Amniotic epithelial cell (primary cell): Measurements from ENCODE around the gene NCEH1.
"Not testable (repeated sequence)": the region's sequence is repeated elsewhere in the genome, so short reads cannot be mapped to it uniquely, and the experiment has no call there.

Source experiments
- DNase-seq: peaks from one replicate; pipeline ENCODE4 v3.0.0-alpha.2; 2010; ENCODE audit warnings: low read depth

NCEH1 gene

DNA sequence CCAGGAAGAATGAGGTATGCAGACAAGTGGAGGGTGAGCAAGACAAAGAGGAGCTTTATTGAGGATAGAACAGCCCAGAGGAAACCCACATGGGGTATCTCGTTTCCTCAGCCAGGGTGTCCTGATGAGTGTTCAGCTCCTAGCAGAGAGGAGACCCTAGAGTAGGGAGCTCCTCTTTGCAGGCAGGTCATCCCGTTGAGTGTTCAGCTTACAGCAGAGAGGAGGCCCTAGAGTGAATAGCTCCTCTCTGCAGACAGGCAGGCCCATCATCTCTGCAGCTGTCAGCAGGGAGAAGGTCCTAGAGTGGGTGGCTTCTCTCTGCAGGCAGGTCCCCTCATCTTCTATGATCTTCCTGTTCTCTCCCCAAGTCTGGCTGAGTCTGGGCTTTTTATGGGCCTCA is 97.0 kb downstream of the NCEH1 start:
- DNase-seq = no peak

DNA sequence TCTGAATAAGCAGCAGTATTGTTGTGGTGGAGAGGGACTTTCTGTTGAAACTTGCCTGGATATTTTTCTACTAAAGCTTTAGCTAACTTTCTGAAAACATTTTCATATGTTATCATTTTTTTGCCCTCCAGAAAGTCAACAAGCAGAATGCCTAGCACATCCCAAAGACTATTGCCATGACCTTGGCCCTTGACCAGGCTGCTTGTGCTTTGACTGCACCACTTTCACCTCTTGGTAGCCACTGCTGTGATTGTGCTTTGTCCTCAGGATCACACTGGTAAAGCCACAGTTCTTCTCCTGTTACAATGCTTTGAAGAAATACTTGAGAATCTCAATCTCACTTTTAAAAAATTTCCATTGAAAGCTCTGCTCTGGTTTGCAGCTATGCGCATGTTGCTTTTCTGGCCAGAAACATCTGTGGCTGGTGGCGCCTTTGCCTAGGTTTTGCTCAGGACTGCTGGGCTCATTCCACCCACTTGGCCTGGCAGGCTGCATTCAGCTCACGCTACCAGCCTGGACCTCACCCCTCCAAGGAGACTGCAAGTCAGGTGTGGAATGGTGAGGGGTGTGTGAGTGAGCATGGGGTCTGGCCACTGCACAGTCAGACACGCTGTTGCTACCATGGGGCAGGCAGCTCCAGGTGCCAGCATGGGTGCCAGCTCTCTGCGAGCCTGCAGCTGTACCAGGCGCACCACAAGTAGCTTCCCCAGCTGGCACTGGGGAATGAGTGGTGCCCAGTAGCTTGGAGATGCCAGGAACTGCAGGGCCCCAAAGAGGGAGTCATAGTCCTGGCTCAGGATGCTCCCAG is 97.8 kb downstream of the NCEH1 start:
- DNase-seq = no peak

DNA sequence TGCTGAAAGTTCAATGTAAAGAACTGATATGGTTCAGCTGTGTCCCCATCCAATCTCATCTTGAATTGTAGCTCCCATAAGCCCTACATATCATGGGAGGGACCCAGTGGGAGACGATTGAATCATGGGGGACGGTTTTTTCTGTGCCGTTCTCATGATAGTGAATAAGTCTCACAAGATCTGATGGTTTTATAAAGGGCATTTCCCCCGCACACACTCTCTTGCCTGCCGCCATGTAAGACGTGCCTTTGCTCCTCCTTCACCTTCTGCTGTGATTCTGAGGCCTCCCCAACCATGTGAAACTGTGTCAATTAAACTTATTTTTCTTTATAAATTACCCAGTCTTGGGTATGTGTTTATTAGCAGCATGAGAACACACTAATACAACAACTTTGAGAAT is 101.1 kb downstream of the NCEH1 start:
- no peak for DNase-seq

DNA sequence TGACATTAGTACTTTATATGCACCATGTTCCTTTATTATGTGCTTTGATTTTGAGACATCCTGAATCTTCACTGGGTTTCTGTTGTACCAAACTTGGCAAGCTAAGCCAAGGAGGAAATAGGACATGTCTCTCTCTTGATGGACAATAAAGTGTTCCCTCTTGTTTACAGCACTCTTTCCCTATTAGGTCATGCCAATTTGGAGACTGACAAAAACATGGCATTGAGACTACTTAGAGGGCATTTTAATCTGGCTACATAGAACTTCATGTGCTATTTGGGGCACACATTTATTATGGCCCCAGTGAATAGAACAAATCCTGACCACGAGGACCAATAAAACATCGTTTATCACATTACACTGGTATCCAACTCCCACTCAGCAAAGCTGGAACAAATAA is 102.3 kb downstream of the NCEH1 start:
- DNase-seq = peak; percentile 33

DNA sequence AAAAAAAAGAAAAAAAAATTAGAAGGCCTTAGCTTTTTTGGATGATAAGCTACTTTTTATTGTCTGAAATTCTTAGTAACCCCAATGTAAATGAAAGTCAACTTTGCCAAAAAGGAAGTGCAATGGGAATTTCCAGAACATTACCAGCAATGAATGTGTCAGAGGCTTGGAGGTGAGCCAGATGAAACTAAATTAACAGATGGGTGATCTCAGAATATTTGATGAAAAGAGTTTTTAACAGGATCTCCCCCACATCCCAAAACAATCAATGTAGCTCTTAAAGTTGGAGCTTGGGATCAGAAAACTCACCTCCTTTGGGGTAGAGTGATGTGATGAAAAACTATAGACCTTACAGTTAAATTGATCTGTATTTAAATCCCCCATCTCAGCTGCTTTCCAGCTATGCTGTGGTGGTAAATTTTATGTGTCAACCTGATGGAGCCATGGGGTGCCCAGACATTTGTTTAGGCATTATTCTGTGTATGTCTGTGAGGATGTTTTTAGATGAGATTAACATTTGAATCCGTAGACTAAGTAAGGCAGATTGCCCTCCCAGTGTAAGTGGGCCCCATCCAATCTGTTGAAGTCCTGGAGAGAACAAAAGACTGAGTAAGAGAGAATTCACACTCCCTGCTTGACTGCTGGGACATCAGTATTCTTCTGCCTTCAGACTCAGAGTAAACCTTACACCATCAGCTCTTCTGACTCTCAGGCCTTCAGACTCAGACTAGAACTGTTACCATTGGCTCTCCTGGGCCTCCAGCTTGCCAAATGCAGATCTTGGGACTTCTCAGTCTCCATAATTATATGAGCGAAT is 103.4 kb downstream of the NCEH1 start:
- peak; percentile 71 for DNase-seq

DNA sequence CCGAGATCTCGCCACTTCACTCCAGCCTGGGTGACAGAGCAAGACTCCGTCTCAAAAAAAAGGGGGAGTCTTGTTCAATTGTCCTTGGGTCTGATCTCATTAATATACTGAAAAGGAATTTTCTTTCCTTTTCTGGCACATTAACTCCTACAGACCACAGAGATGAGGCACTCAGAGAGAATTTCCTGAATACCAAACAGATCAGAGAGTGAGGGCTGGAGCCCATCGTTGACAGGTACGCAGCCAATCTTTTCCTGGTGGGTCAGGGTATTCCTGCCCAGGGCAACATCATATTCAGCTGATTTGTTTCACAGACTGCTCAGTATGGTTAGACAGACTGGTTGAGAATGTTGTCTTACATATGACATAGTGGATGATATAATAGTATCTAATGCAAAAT is 104.8 kb downstream of the NCEH1 start:
- DNase-seq = peak; percentile 92

DNA sequence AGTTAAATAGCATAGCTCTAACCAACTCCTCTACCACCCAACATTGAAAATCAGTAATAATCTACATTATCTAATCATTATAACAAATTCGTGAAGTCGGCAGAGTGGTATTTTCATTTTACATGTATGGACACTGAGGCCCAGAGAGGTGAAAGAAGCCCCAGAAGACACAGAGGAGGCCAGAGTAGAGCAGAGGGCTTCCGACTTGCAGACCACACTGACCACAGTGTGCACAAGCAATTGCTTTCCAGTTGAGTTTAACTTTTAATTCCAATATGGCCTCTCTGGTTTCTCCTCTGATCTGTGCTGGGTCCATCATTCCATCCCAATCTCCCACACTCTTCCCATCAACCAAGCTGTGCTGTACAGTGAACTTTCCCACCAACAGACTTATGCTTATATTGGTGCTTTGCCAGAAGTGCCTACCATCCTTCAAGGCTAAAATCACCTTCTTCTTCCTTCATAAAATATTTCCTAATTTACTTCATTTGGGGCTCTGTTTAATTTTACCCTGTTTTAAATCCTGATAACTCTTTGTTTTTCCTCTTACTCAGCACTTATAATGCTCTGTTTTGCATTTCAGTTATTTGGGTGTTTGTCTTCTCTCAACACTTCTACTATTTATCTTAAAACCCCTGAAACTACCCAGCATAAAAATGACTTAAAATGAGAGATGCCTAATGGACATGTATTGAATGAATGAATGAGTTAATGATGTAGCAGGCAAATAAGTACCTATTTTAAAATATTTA is 105.8 kb downstream of the NCEH1 start:
- DNase-seq = peak; percentile 34

DNA sequence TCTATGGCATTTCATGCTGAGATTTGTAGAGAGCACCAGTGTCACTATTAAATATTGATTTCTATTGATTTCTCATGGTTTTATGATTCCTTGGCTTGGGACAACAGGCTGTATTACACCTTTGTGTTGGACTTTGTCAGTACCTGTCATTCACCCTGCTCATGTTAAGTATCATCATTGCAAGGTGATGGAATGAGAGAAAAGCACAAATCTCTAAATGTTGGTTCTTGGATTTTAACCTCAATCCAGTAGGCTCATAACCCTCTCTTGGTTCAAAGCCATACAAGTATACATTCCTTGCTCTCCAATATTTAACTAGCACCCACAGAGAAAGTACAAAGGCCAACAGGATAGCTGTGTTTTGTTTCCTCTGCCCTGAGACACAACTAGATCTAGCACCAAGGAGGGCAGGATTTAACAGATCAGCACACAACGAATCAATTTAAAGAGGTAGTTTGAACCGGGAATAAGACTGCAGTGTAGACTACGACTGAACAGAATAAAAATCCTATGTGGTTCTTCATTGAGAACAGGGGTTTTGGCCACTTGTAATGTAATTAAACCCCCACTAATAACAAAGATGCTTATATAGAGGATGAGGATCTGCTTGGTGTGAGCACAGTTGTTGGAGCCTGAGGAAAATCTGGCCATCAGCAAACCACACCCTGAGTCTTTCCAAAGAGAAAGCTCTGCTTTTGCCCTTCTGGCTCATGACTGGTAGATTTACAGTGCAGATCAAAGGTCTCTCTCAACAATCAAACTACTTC is 109.6 kb downstream of the NCEH1 start:
- no peak for DNase-seq

DNA sequence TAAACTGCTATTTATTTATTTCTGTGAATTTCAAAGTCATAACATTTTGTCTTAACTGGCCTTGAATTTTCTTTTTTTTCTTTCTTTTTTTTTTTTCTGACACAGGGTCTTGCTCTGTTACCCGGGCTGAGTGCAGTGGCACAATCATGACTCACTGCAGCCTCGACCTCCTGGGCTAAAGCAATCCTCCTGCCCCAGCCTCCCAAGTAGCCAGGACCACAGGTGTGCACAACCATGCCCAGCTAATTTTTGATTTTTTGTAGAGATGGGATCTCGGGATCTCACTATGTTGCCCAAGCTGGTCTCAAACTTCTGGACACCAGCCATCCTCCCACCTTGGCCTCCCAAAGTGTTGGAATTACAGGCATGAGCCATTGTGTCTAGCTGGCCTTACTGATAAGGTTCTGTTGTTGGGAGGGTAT is 110.2 kb downstream of the NCEH1 start:
- no peak for DNase-seq

DNA sequence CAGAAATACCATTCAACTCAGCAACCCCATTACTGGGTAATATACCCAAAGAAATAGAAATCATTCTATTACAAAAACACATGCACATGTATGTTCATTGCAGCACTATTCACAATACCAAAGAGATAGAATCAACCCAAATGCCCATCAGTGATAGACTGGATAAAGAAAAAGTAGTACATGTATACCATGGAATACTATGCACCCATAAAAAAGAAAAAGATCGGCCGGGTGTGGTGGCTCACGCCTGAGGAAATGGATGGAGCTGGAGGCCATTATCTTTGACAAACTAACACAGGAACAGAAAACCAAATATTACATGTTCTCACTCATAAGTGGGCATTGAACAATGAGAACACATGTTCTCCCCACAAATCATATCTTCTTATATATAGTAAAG is 112.0 kb downstream of the NCEH1 start:
- no peak for DNase-seq

DNA sequence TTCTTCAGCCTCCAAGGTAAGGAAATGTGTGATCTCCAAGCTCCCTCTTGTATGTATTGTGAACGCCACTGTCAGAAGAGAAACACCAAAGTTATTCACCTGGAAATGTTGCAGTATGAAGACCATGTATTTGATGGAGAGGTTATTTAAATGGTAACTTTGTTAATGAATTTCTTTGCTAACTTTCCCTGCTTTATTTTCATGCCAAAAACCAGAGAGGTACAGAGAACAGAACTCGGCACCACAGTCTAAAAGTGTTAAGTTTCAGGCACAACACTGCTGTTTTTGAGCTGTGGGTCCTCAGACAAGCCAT is 114.5 kb downstream of the NCEH1 start:
- DNase-seq = no peak

DNA sequence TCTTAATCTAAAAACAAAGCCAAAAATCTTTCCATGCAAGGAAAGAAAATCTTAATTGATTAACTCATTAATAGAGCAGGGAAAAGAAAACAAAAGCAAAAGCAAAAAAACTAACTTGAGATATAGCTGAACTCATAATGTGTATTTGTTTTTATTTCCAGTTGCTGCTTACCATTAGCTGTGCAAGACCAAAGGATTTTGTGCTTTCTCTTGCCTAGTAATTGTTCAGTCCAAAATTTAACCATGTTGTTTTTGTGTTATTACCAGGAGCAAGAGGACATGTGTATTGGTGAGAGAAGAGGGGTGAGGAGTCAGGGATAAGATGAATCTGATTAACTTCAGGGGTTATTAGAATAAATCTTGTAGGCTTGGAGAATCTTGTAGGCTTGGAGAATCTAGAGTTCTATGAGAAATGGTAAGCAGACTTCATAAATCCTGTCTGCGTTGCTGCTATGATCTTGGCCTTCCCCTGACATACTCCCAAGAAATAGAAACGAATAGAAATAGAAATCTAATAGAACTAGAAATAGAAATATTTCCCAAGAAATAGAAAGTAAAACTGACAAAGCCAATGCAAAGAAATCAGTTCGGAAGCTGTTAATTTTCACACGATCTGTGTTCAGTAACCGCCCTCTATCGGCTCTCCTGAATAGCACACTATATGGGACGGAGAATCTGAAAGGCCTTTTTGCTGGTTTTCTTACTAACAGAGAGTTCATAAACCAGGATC is 115.0 kb downstream of the NCEH1 start:
- DNase-seq = peak; percentile 69

DNA sequence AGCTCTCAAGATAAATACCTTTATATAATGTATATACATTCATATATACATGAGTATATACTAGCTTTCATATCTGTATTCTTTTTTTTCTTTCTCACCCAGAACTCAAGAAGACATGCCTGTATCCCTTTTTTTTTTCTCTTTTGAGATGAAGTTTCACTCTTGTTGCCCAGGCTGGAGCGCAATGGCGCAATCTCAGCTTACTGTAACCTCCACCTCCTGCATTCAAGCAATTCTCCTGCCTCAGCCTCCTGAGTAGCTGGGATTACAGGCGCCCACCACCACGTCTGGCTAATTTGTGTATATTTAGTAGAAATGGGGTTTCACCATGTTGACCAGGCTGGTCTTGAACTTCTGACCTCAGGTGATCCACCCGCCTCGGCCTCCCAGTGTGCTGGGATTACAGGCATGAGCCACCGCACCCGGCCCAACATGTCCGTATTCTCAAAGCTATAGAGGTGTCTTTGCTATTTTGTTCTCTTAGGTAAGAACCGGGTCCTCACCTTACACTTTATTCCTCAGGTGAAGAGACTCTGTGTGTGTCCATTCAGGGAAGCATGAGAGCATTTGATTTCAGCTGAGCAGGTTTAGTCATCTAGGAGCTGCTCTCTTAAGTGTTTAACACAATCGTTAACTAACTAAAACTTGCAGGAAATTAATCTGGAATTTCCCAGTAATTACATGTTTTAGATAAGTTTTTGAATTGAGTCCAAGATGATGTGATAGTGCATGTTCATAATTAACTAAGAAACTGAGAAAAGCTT is 115.8 kb downstream of the NCEH1 start:
- DNase-seq = not testable (repeated sequence)

DNA sequence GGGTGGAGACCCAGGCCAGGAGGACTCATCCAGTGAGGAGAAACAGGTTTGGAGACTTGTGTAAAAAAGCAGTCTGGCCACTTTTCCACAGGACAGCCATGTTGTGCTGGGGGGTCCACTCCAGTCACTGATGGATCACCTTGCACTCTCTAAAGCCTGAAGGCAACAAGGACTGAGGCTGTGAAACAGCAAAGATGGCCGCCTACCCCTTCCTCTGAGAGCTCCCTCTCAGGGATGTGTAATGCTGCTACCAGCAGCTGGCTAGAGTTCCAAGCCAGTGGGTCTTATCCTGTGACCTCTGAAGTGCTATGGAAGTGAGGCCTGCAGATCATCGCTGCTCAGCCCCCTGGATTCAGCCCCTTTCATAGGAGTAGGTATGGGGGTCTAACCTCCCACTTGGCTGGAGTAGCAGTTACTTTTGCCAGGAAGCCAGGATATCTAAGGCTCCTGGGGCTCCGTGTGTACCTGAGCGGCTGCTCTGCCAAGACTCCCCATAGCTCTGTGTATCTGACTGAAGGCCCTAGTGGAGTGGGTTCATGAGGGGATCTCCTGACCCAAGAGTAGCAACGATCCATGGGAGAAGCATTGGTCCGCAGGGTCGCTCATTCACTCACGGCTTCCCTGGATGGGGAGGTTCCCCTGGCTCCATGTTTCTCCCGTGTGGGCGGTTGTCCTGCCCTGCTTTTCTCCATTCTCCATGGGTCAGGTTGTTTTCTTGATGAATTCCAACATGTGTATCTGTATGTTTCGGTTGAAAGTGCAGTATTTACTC is 117.8 kb downstream of the NCEH1 start:
- no peak for DNase-seq

DNA sequence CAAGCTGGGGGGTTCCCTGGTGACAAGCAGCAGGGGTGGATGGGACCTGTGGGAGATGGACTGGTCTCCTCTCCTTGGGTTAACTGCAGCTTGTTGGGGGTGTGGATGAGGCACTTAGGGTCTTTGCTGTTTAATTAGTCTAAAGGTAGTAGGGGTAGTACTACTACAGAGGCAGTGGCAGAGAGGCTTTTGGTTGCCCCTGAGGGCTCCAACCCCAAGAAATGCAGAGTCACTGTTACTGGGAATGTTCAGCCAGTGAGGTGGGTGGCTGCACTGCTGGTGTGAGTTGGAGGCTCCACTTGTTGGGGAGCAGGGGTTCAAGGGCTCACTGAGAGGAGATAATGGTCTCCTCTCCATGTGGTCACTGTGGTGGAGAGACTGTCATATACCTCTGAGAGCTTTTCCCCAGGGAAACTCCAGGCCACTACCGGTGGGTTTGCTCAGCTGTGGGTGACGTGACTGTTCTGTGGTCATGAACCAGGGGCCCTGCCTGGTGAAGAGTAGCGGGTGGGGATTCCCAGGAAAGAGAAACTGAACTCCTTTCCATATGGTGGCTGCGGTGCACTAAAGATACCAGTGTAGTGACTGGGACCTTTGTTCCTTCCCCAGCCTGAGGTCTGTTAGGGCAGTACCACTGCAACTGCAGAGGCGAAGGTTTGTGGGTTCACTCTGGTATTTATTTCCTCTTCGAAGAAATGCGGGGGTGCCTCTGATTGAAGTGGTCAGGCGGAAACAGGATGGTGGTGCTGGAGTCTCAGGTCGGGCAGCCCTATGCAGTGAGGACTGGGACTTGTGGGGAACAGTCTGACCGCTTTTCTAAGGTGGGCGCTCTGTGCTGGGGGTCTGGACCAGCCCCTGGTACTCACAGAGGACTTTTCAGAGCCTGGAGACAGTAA is 118.7 kb downstream of the NCEH1 start:
- DNase-seq = no peak

DNA sequence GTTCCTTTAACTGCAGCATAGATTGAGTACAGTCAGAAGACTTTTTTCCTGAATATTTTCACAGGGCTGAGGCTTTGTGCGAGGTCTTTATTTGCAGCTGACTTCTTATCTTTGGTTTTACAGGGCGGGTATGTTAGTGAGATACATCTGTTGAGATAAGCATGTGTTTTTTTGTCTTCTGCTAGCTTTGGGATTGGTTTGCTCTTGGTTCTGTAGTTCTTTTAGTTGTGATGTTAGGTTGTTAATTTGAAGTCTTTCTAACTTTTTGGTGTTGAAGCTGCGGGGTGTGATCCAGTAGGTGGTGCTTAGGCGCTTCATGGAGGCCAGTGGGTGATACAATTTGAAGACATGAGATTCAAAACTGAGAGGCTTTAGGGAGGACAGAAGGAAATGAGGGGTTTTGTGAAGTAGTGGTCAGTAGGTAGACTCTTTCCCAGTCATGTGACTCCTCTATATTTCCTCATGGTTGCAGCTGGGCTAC is 119.7 kb downstream of the NCEH1 start:
- DNase-seq = peak; percentile 62

DNA sequence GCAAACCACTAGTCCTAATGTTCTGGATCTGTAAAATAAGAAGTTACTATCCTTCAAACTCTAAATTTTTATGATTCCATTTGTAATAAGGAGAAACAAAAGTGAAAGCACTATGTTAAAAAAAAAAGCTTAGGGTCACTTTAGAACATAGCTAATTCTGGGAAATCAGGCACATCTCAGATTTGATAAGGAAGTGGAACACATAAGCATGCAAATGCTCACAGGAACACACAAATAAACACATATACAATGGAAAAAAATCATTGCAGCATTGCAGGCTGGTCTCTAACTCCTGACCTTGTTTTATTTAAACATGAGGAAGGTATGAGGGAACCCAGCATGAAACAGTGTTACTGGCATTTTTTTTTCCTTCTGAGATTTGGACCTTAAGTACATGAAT is 124.4 kb downstream of the NCEH1 start:
- peak; percentile 43 for DNase-seq

DNA sequence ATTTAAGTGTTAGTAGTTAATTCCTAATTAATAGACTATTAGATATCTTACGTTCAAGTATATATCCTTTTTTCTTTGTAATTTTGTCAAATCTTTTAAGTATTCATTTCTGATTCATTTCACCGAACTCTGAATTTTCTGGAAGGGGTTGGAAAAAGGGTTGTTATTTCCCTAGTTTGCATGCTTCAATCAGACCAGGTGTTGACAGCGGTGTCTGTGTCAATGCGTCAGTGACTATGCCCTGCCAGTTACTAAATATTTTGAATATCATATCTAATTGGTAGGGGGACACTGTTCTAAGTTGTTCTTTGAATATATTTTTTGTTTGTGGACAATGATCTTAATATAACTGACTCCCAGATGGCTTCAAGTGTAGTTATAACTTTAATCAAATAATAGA is 124.9 kb downstream of the NCEH1 start:
- DNase-seq = no peak

DNA sequence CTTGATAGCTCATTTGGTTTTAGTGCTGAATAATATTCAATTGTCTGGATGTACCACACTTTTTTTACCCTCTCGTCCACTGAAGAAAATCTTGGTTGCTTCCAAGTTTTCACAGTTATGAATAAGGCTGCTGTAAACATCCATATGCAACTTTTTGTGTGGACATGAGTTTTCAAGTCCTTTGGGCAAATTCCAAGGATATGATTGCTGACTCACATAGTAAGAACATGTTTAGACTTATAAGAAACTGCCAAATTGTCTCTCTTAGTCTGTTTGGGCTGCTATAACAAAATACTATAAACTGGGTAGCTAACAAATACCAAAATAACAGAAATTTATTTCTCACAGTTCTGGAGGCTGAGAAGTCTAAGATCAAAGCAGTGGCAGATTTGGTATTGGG is 128.2 kb downstream of the NCEH1 start:
- DNase-seq = peak; percentile 61
